Endodermal cell (in vitro differentiated cells): ENCODE results near the gene JMJD7. TPM values are rescaled to one million over a fixed set of nuclear protein-coding genes. Genes with fewer than 3 reads are reported as not detected.

Experiments
- DNase-seq: peaks from one replicate; pipeline ENCODE4 v3.0.0-alpha.2; 2017
- H3K27ac ChIP-seq: 2 replicates; pipeline ENCODE4 v1.5.1; 2013; ENCODE audit warnings: mild to moderate bottlenecking, low read depth, low read length, moderate library complexity
- H3K27me3 ChIP-seq: 2 replicates; pipeline ENCODE4 v1.6.1; 2013; ENCODE audit warnings: mild to moderate bottlenecking, low read length, moderate library complexity; ENCODE audit not compliant: insufficient read depth, control insufficient read depth, poor library complexity, severe bottlenecking
- H3K36me3 ChIP-seq: 2 replicates; pipeline ENCODE4 v1.7.0; 2013; ENCODE audit warnings: mild to moderate bottlenecking, low read length, moderate library complexity; ENCODE audit not compliant: control insufficient read depth, insufficient read depth
- H3K4me1 ChIP-seq: one replicate; pipeline ENCODE4 v1.7.0; 2013; ENCODE audit warnings: low read length; ENCODE audit not compliant: control insufficient read depth, insufficient read depth
- H3K4me3 ChIP-seq: 2 replicates; pipeline ENCODE4 v1.5.1; 2013; ENCODE audit warnings: mild to moderate bottlenecking, low read length, moderate library complexity
- H3K9ac ChIP-seq: 2 replicates; pipeline ENCODE4 v1.6.1; 2013; ENCODE audit warnings: mild to moderate bottlenecking, low read length, moderate library complexity; ENCODE audit not compliant: poor library complexity, severe bottlenecking; ENCODE audit errors: extremely low read depth
- H3K9me3 ChIP-seq: 2 replicates; pipeline ENCODE4 v1.6.1; 2013; ENCODE audit warnings: mild to moderate bottlenecking, low read length, moderate library complexity; ENCODE audit not compliant: control insufficient read depth
- H3K27ac Mint-ChIP-seq: 2 replicates; pipeline ENCODE4 v1.8.0; 2020; ENCODE audit warnings: mixed read lengths
- H3K27me3 Mint-ChIP-seq: 2 replicates; pipeline ENCODE4 v1.8.0; 2021; ENCODE audit warnings: mild to moderate bottlenecking, mixed read lengths; ENCODE audit not compliant: insufficient read depth
- H3K36me3 Mint-ChIP-seq: 2 replicates; pipeline ENCODE4 v1.8.0; 2020; ENCODE audit warnings: low read depth, mixed read lengths
- H3K4me1 Mint-ChIP-seq: 2 replicates; pipeline ENCODE4 v1.8.0; 2020; ENCODE audit warnings: mixed read lengths
- H3K4me3 Mint-ChIP-seq: 2 replicates; pipeline ENCODE4 v1.8.0; 2020; ENCODE audit warnings: mild to moderate bottlenecking, moderate library complexity, mixed read lengths
- H3K9me3 Mint-ChIP-seq: 2 replicates; pipeline ENCODE4 v1.8.0; 2020; ENCODE audit warnings: mild to moderate bottlenecking, mixed read lengths
- CTCF ChIP-seq: fragments of 200-600 bp; sonication (generic); conservative IDR thresholded peaks from 2 replicates; pipeline ENCODE4 v1.5.0; 2021; ENCODE audit warnings: antibody characterized with exemption, mild to moderate bottlenecking
- WGBS, 2 experiments: methylation state at CpG; one replicate each; pipeline versions ENCODE4 v1.1.5 to v1.1.7; 2013; ENCODE audit warnings: missing lambda C conversion rate in 2 of 2, mixed read lengths in 1 of 2; ENCODE audit not compliant: insufficient coverage in 1 of 2, insufficient read length in 1 of 2; 5-methylcytosine and 5-hydroxymethylcytosine counted together
- total RNA-seq, 2 donors: library from RNA; stranded (reverse); fragmentation: NEBNext Ultra II Directional in 1 of 2; extraction: Animal tissue kit (Norgen Biotek cat#: 25700) in 1 of 2; gene quantifications; 2 replicates in 1 of 2; 3 replicates in 1 of 2; pipeline ENCODE4 v1.2.1, GENCODE V29; 2021

JMJD7 gene
- total RNA-seq, 2 donors from 2014 or later = 18.4 to 22.1 TPM

- Mint-ChIP-seq H3K9me3 (no peaks in the 10 kb centered on the region), H3K36me3 (peaks cover 20% of the 10 kb centered on the region), H3K4me3 (no peak overlapping the region), H3K27me3 (no peaks in the 10 kb centered on the region), H3K4me1 (no peaks in the 10 kb centered on the region), H3K27ac (no peak overlapping the region)
- no peak overlapping the region for H3K27ac ChIP-seq
- H3K4me3 ChIP-seq = no peak overlapping the region
- H3K9ac ChIP-seq = no peak overlapping the region
- TF ChIP-seq CTCF = no peak
- no peaks in the 10 kb centered on the region for H3K4me1 ChIP-seq
- peaks cover 2% of the 10 kb centered on the region for H3K36me3 ChIP-seq
- DNase-seq = no peak
- no peaks in the 10 kb centered on the region for H3K9me3 ChIP-seq
- no peaks in the 10 kb centered on the region for H3K27me3 ChIP-seq
- 92 to 100% methylated on average over 1 to 2 of the region's 2 CpGs for WGBS, 2 experiments
Measured at GRCh38 chr15:41804361-41804760, 23.5 kb upstream of the JMJD7 start.

- no peaks in the 10 kb centered on the region for H3K4me1 ChIP-seq
- peaks cover 19% of the 10 kb centered on the region for H3K36me3 Mint-ChIP-seq
- DNase-seq = no peak
- H3K9me3 ChIP-seq = no peaks in the 10 kb centered on the region
- no peak overlapping the region for H3K27ac ChIP-seq
- H3K27me3 ChIP-seq = no peaks in the 10 kb centered on the region
- H3K27me3 Mint-ChIP-seq = no peaks in the 10 kb centered on the region
- no peaks in the 10 kb centered on the region for H3K4me1 Mint-ChIP-seq
- no peak overlapping the region for H3K4me3 ChIP-seq
- H3K9me3 Mint-ChIP-seq = no peaks in the 10 kb centered on the region
- H3K9ac ChIP-seq = no peak overlapping the region
- 89 to 95% methylated on average over 5 to 8 of the region's 8 CpGs for WGBS, 2 experiments
- H3K36me3 ChIP-seq = peaks cover 2% of the 10 kb centered on the region
- TF ChIP-seq CTCF = no peak
- H3K27ac Mint-ChIP-seq = peak overlapping the region; percentile 3
- H3K4me3 Mint-ChIP-seq = no peak overlapping the region
Measured at GRCh38 chr15:41804916-41805666, 22.8 kb upstream of the JMJD7 start.

GRCh38 chr15:41805711-41806110 is 22.2 kb upstream of the JMJD7 start:
- Mint-ChIP-seq H3K4me3 (no peak overlapping the region), H3K36me3 (peaks cover 13% of the 10 kb centered on the region), H3K27ac (peak overlapping the region; percentile 0), H3K4me1 (no peaks in the 10 kb centered on the region), H3K27me3 (no peaks in the 10 kb centered on the region), H3K9me3 (no peaks in the 10 kb centered on the region)
- no peak for TF ChIP-seq CTCF
- no peak overlapping the region for H3K4me3 ChIP-seq
- no peaks in the 10 kb centered on the region for H3K9me3 ChIP-seq
- H3K9ac ChIP-seq = no peak overlapping the region
- peaks cover 2% of the 10 kb centered on the region for H3K36me3 ChIP-seq
- no peaks in the 10 kb centered on the region for H3K27me3 ChIP-seq
- no peak for DNase-seq
- WGBS, 2 experiments = 98 to 100% methylated on average over 1 to 2 of the region's 3 CpGs
- no peak overlapping the region for H3K27ac ChIP-seq
- H3K4me1 ChIP-seq = no peaks in the 10 kb centered on the region
